Neural cell (in vitro differentiated cells): ENCODE results near the gene HMGCL. TPM values are rescaled to one million over a fixed set of nuclear protein-coding genes. Genes with fewer than 3 reads are reported as not detected.

ENCODE experiments used
- H2AFZ ChIP-seq: fragments of 200-600, 300-800 bp; sonication (generic), shearing (Covaris generic); 2 replicates; pipeline ENCODE4 v1.6.0; 2014; ENCODE audit warnings: low read depth, mild to moderate bottlenecking, antibody characterized with exemption, low read length, moderate library complexity
- H3F3A ChIP-seq: fragments of 200-600 bp; shearing (Covaris generic); 2 replicates; pipeline ENCODE4 v1.6.1; 2016; ENCODE audit warnings: mild to moderate bottlenecking, moderate library complexity, mixed read lengths, antibody characterized with exemption, low read length; ENCODE audit not compliant: insufficient read depth, poor library complexity, severe bottlenecking
- H3K27ac ChIP-seq: fragments of 200-600, 300-800 bp; sonication (generic), shearing (Covaris generic); 2 replicates; pipeline ENCODE4 v1.5.1; 2014; ENCODE audit warnings: mild to moderate bottlenecking, low read length, moderate library complexity
- H3K27me3 ChIP-seq: fragments of 300-800, 200-600 bp; sonication (generic), shearing (Covaris generic); 2 replicates; pipeline ENCODE4 v1.6.0; 2014; ENCODE audit warnings: mild to moderate bottlenecking, low read depth, low read length, moderate library complexity; ENCODE audit not compliant: insufficient read depth
- H3K36me3 ChIP-seq: fragments of 300-800, 200-600 bp; sonication (generic), shearing (Covaris generic); 2 replicates; pipeline ENCODE4 v1.5.1; 2014; ENCODE audit warnings: mild to moderate bottlenecking, antibody characterized with exemption, low read length, moderate library complexity; ENCODE audit not compliant: insufficient read depth
- H3K4me2 ChIP-seq: fragments of 300-800, 200-600 bp; sonication (generic), shearing (Covaris generic); 2 replicates; pipeline ENCODE4 v1.6.0; 2014; ENCODE audit warnings: mild to moderate bottlenecking, low read length
- H3K4me3 ChIP-seq: fragments of 300-800, 200-600 bp; sonication (generic), shearing (Covaris generic); 2 replicates; pipeline ENCODE4 v1.5.1; 2014; ENCODE audit warnings: mild to moderate bottlenecking, low read length, moderate library complexity
- H3K79me2 ChIP-seq: fragments of 200-600 bp; shearing (Covaris generic); replicated peaks from 2 replicates; pipeline ENCODE4 v1.6.0; 2014; ENCODE audit warnings: mild to moderate bottlenecking, low read length, moderate library complexity; ENCODE audit not compliant: insufficient read depth
- H3K9ac ChIP-seq: fragments of 300-800, 200-600 bp; sonication (generic), shearing (Covaris generic); 2 replicates; pipeline ENCODE4 v1.6.1; 2016; ENCODE audit warnings: mild to moderate bottlenecking, low read length, mixed read lengths
- H3K9me2 ChIP-seq: fragments of 200-600 bp; shearing (Covaris generic); 2 replicates; pipeline ENCODE4 v1.6.1; 2016; ENCODE audit warnings: mild to moderate bottlenecking, low read length, mixed read lengths; ENCODE audit not compliant: insufficient read depth
- H3K9me3 ChIP-seq: fragments of 200-600, 300-800 bp; sonication (generic), shearing (Covaris generic); 2 replicates; pipeline ENCODE4 v1.6.1; 2016; ENCODE audit warnings: mild to moderate bottlenecking, mixed run types, low read length, moderate library complexity, mixed read lengths
- H4K20me1 ChIP-seq: fragments of 200-600 bp; shearing (Covaris generic); 2 replicates; pipeline ENCODE4 v1.6.1; 2016; ENCODE audit warnings: mild to moderate bottlenecking, mixed run types; ENCODE audit not compliant: insufficient read depth
- CTCF ChIP-seq: fragments of 450-650 bp; IDR thresholded peaks from 2 replicates; pipeline ENCODE4 v1.5.1; 2014; ENCODE audit warnings: antibody characterized with exemption, mild to moderate bottlenecking, moderate library complexity; ENCODE audit not compliant: poor library complexity, severe bottlenecking
- EP300 ChIP-seq: fragments of 450-650 bp; conservative IDR thresholded peaks from 2 replicates; pipeline ENCODE4 v1.6.1; 2014; ENCODE audit warnings: antibody characterized with exemption, mild to moderate bottlenecking, moderate library complexity; ENCODE audit not compliant: poor library complexity, severe bottlenecking
- EZH2 ChIP-seq: fragments of 200-600, 300-800 bp; shearing (Covaris generic), sonication (generic); IDR thresholded peaks from 2 replicates; pipeline ENCODE4 v1.6.1; 2014; ENCODE audit warnings: antibody characterized with exemption, low read length, borderline replicate concordance, mild to moderate bottlenecking; ENCODE audit not compliant: insufficient read depth, poor library complexity, severe bottlenecking
- MXI1 ChIP-seq: fragments of 450-650 bp; conservative IDR thresholded peaks from 2 replicates; pipeline ENCODE4 v1.6.1; 2014; ENCODE audit warnings: antibody characterized with exemption, mild to moderate bottlenecking; ENCODE audit not compliant: poor library complexity, severe bottlenecking
- POLR2AphosphoS5 ChIP-seq: IDR thresholded peaks from 2 replicates; pipeline ENCODE4 v1.6.1; 2012
- RAD21 ChIP-seq: fragments of 450-650 bp; conservative IDR thresholded peaks from 2 replicates; pipeline ENCODE4 v1.6.1; 2014; ENCODE audit warnings: antibody characterized with exemption, mild to moderate bottlenecking, moderate library complexity
- SMC3 ChIP-seq: fragments of 450-650 bp; conservative IDR thresholded peaks from 2 replicates; pipeline ENCODE4 v1.6.1; 2014; ENCODE audit warnings: antibody characterized with exemption, mild to moderate bottlenecking, moderate library complexity; ENCODE audit not compliant: poor library complexity
- TAF1 ChIP-seq: IDR thresholded peaks from 2 replicates; pipeline ENCODE4 v1.6.1; 2012; ENCODE audit warnings: low read depth
- polyA plus RNA-seq: library from polyadenylated mRNA; depleted of rRNA; stranded (reverse); fragments of >200 nt; gene quantifications from 2 replicates; pipeline ENCODE4 v1.2.3, GENCODE V29; 2014
- TF ChIP-seq, protein P1 (sequence below): IDR thresholded peaks from 2 replicates; pipeline ENCODE4 v1.6.1; 2012; ENCODE audit warnings: borderline replicate concordance

The HMGCL gene
- polyA plus RNA-seq, 1 donor from 2014 or later: 27.6 TPM

DNA sequence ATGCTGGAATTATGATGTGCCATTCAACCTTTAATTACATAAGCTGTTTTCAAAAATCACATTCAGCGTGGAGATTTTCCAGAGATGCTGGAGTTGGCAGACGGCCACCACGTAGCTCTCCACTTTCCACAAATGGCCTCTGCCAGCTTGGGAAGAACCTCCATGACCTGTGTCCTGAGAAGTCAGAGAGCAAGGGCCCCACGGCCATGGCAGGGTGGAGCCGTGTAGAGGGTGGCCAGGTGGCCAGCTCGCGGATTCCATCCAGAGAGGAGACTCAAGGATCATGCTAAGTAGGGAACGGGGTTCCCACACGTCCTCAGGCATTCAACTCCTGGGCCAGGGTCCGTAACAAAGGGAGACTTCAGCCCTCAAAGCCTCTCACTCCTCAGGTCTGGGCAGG, 23.4 kb downstream of the HMGCL start:
- H2AFZ ChIP-seq: no peak overlapping the region
- no peaks in the 10 kb centered on the region for H3K27me3 ChIP-seq
- H3K4me3 ChIP-seq: no peak overlapping the region
- no peaks in the 10 kb centered on the region for H3K9me3 ChIP-seq
- H3K4me2 ChIP-seq: no peak overlapping the region
- no peak overlapping the region for H3K27ac ChIP-seq
- no peak for TF ChIP-seq POLR2AphosphoS5
- TF ChIP-seq MXI1: no peak
- no peak for TF ChIP-seq EZH2
- no peak for TF ChIP-seq EP300
- TF ChIP-seq, protein P1, sequence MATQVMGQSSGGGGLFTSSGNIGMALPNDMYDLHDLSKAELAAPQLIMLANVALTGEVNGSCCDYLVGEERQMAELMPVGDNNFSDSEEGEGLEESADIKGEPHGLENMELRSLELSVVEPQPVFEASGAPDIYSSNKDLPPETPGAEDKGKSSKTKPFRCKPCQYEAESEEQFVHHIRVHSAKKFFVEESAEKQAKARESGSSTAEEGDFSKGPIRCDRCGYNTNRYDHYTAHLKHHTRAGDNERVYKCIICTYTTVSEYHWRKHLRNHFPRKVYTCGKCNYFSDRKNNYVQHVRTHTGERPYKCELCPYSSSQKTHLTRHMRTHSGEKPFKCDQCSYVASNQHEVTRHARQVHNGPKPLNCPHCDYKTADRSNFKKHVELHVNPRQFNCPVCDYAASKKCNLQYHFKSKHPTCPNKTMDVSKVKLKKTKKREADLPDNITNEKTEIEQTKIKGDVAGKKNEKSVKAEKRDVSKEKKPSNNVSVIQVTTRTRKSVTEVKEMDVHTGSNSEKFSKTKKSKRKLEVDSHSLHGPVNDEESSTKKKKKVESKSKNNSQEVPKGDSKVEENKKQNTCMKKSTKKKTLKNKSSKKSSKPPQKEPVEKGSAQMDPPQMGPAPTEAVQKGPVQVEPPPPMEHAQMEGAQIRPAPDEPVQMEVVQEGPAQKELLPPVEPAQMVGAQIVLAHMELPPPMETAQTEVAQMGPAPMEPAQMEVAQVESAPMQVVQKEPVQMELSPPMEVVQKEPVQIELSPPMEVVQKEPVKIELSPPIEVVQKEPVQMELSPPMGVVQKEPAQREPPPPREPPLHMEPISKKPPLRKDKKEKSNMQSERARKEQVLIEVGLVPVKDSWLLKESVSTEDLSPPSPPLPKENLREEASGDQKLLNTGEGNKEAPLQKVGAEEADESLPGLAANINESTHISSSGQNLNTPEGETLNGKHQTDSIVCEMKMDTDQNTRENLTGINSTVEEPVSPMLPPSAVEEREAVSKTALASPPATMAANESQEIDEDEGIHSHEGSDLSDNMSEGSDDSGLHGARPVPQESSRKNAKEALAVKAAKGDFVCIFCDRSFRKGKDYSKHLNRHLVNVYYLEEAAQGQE: no peak
- H3K79me2 ChIP-seq: no peaks in the 10 kb centered on the region
- H4K20me1 ChIP-seq: no peaks in the 10 kb centered on the region
- H3F3A ChIP-seq: no peaks in the 10 kb centered on the region
- H3K9me2 ChIP-seq: no peaks in the 10 kb centered on the region
- H3K36me3 ChIP-seq: peaks cover 4% of the 10 kb centered on the region
- H3K9ac ChIP-seq: peak overlapping the region; percentile 86

DNA sequence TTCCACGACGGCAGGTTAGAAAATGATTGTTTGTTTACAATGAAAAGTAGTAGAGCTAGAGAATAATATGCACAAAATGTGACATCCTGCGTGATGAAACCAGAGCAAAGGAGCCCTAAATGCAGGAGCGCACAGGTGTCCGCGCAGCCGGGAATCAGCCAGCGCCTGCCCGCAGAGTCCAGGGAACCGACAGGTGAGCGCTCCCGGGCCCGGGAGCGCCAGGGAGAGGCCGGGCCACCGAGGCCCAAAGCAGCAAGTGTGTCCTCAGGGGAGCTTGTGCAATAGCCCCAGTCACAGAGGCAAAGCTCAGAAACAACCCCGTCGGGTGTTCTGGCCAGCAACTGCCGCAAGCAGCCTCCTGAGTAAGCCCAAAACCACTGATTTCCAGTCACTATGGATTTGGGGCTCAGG, 23.9 kb downstream of the HMGCL start:
- no peaks in the 10 kb centered on the region for H4K20me1 ChIP-seq
- peak overlapping the region; percentile 68 for H3K27ac ChIP-seq
- H3K4me2 ChIP-seq: peak overlapping the region; percentile 78
- H3K27me3 ChIP-seq: no peaks in the 10 kb centered on the region
- TF ChIP-seq, protein P1: no peak
- TF ChIP-seq CTCF (no peak), EZH2 (no peak), SMC3 (no peak), EP300 (no peak), RAD21 (no peak), TAF1 (no peak), MXI1 (no peak)
- H3K9me3 ChIP-seq: no peaks in the 10 kb centered on the region
- no peaks in the 10 kb centered on the region for H3K9me2 ChIP-seq
- H3K79me2 ChIP-seq: no peaks in the 10 kb centered on the region
- no peaks in the 10 kb centered on the region for H3F3A ChIP-seq
- H3K4me3 ChIP-seq: peak overlapping the region; percentile 94
- peak overlapping the region; percentile 80 for H2AFZ ChIP-seq
- H3K9ac ChIP-seq: peak overlapping the region; percentile 86
- peaks cover 4% of the 10 kb centered on the region for H3K36me3 ChIP-seq
